ENCODE results near the gene ZP1. TPM values are rescaled to one million over a fixed set of nuclear protein-coding genes. Genes with fewer than 3 reads are reported as not detected.

Gene ZP1
- total and polyA plus RNA-seq, 3 donors from 2014 or later, result 3.5 to 11.2 (median 4.0) TPM

DNA sequence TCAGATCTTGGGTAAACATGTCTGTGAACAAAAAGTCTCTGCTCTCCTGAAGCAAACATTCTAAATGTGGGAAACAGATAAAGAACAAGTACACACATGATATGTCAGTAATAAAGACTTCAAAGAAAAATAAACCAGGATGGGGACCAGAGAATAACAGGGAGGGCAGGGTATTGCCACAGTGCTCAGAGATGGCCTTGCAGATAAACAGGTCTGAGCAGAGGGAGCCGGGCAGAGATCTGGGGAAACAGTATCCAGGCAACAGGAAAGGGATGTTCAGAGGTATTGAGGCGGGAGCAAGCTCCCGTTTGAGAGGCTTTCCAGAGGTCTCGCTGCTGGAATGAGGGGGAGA is 22.5 kb upstream of the ZP1 start:
- TF ChIP-seq POLR2A (IDR thresholded peaks at IDR 0.05), result no peak
- TF ChIP-seq, protein P1, sequence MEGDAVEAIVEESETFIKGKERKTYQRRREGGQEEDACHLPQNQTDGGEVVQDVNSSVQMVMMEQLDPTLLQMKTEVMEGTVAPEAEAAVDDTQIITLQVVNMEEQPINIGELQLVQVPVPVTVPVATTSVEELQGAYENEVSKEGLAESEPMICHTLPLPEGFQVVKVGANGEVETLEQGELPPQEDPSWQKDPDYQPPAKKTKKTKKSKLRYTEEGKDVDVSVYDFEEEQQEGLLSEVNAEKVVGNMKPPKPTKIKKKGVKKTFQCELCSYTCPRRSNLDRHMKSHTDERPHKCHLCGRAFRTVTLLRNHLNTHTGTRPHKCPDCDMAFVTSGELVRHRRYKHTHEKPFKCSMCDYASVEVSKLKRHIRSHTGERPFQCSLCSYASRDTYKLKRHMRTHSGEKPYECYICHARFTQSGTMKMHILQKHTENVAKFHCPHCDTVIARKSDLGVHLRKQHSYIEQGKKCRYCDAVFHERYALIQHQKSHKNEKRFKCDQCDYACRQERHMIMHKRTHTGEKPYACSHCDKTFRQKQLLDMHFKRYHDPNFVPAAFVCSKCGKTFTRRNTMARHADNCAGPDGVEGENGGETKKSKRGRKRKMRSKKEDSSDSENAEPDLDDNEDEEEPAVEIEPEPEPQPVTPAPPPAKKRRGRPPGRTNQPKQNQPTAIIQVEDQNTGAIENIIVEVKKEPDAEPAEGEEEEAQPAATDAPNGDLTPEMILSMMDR (IDR thresholded peaks at IDR 0.05), result no peak
- DNase-seq, result no peak
- no peak overlapping the region for H3K4me3 ChIP-seq
- H3K27me3 ChIP-seq, result no peaks in the 10 kb centered on the region
- no peaks in the 10 kb centered on the region for H3K9me3 ChIP-seq
- H3K36me3 ChIP-seq (ENCODE audit: low read depth, missing control alignments), result no peaks in the 10 kb centered on the region
- intact Hi-C loops (cut with DNase I; ENCODE audit: low total_unique reads), result no loop called here
- WGBS, 2 donors, result 38 to 47% methylated on average over 4 of the region's 4 CpGs
- H3K27ac ChIP-seq, result no peak overlapping the region
- peaks cover 30% of the 10 kb centered on the region for H3K4me1 ChIP-seq

DNA sequence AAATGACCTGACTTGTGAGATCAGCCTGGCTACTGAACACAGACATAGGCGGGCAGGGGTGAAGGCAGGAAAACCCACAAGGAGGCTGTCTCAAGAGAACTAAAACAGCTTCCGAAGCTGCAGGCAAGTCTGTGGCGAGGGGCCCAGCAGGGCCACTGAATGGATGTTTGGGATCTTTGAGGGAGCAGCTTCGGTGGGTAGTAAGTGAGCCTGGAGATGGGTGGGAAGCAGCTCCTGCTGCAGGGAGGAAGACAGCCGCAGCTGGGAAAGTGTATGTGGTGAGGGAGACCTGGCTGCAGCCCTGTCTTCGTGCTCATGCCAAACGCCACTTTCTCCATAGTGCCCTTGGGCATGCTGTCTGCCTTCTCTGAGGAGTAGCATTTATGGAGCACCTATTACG is 22.0 kb upstream of the ZP1 start:
- Histone ChIP-seq H3K36me3 (ENCODE audit: low read depth, missing control alignments) (no peaks in the 10 kb centered on the region), H3K4me3 (no peak overlapping the region), H3K27ac (no peak overlapping the region), H3K27me3 (no peaks in the 10 kb centered on the region), H3K4me1 (peaks cover 25% of the 10 kb centered on the region), H3K9me3 (no peaks in the 10 kb centered on the region)
- intact Hi-C loops (cut with DNase I; ENCODE audit: low total_unique reads), result no loop called here
- TF ChIP-seq, protein P1 (IDR thresholded peaks at IDR 0.05), result no peak
- TF ChIP-seq POLR2A (IDR thresholded peaks at IDR 0.05), result no peak
- 70 to 89% methylated on average over 7 to 8 of the region's 8 CpGs for WGBS, 2 donors
- DNase-seq, result no peak

DNA sequence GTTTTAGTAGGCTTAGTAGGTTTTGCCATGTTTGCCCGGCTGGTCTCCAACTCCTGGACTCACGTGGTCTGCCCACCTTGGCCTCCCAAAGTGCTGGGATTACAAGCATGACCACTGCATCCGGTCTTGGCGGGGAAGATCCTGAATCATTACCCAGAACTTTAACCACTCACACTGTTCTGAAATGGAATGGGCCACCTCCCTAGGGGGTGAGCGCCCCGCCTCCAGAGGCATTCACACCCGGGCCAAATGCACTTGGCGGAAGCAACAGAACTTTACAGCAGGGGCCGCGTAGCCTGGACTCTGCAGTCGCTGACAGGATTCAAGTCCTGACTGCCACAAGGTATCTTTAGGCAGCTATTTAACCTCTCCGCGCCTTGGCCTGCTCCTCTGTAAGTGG is 20.1 kb upstream of the ZP1 start:
- Histone ChIP-seq H3K4me3 (no peak overlapping the region), H3K36me3 (ENCODE audit: low read depth, missing control alignments) (no peaks in the 10 kb centered on the region), H3K9me3 (no peaks in the 10 kb centered on the region), H3K4me1 (peaks cover 18% of the 10 kb centered on the region), H3K27ac (no peak overlapping the region), H3K27me3 (no peaks in the 10 kb centered on the region)
- TF ChIP-seq, protein P1 (IDR thresholded peaks at IDR 0.05), result no peak
- no peak for TF ChIP-seq POLR2A (IDR thresholded peaks at IDR 0.05)
- 75 to 82% methylated on average over 12 to 13 of the region's 13 CpGs for WGBS, 2 donors
- no peak for DNase-seq
- intact Hi-C loops (cut with DNase I; ENCODE audit: low total_unique reads), result no loop called here

DNA sequence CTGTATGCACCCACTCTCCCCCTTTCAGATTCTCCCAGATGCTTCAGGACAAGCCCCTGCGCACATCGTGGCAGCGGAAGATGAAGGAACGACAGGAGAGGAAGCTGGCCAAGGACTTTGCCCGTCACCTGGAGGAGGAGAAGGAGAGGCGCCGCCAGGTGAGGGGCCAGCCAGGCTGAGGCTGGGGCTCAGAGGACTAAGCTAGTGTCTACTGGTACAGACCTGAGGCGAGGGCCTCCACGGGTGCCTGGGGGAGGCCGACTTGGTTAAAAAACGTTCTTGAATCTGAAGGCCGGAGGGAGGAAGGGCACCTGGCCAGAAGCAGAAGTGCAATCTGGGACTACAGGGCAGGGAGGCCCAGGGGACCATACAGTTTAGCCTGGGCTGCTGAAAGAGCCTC is 19.4 kb upstream of the ZP1 start:
- Histone ChIP-seq H3K4me3 (no peak overlapping the region), H3K36me3 (ENCODE audit: low read depth, missing control alignments) (no peaks in the 10 kb centered on the region), H3K27me3 (no peaks in the 10 kb centered on the region), H3K9me3 (no peaks in the 10 kb centered on the region), H3K27ac (no peak overlapping the region), H3K4me1 (peaks cover 15% of the 10 kb centered on the region)
- DNase-seq, result no peak
- TF ChIP-seq, protein P1 (IDR thresholded peaks at IDR 0.05), result no peak
- no peak for TF ChIP-seq POLR2A (IDR thresholded peaks at IDR 0.05)
- WGBS, 2 donors, result 90 to 92% methylated on average over 12 of the region's 12 CpGs
- intact Hi-C loops (cut with DNase I; ENCODE audit: low total_unique reads), result no loop called here

DNA sequence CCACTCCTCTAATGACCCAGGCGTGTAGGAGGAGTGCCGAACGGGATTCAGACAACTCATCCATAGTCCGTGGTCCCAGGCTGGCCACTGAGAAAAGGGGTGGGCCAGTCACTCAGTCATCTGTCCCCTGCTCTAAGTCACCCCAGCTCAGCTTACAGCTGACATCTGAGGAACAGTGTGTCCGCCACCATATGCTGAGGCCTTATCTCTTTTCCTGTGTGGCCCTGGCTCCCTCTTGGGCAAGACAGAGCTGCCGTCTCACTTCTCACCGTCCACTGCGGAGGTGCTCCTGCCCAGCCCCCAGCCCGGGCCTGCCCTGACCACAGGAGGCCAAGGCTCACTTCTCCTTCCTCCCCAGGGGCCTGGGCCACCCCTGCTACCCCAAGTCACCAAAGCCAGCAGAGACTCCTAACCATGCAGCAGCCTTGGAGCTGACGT is 18.6 kb upstream of the ZP1 start:
- 86 to 100% methylated on average over 3 to 10 of the region's 10 CpGs for WGBS, 2 donors
- peaks cover 7% of the 10 kb centered on the region for H3K4me1 ChIP-seq
- no peaks in the 10 kb centered on the region for H3K27me3 ChIP-seq
- no peaks in the 10 kb centered on the region for H3K36me3 ChIP-seq (ENCODE audit: low read depth, missing control alignments)
- no peak for DNase-seq
- H3K27ac ChIP-seq, result no peak overlapping the region
- intact Hi-C loops (cut with DNase I; ENCODE audit: low total_unique reads), result no loop called here
- no peak for TF ChIP-seq POLR2A (IDR thresholded peaks at IDR 0.05)
- TF ChIP-seq, protein P1 (IDR thresholded peaks at IDR 0.05), result no peak
- no peak overlapping the region for H3K4me3 ChIP-seq
- no peaks in the 10 kb centered on the region for H3K9me3 ChIP-seq

Measured in testis (tissue), 3 donors.